Hepatocyte (in vitro differentiated cells): ENCODE data around the gene TENT5D.
"Not testable (repeated sequence)": the region's sequence is repeated elsewhere in the genome, so short reads cannot be mapped to it uniquely, and the experiment has no call there.

Experiments used
- CTCF ChIP-seq: fragments of 200-600 bp; sonication (generic); IDR thresholded peaks from 2 replicates; pipeline ENCODE4 v1.5.1; 2016; ENCODE audit warnings: antibody characterized with exemption, mild to moderate bottlenecking; ENCODE audit not compliant: poor library complexity
- EZH2phosphoT487 ChIP-seq: fragments of 200-600 bp; sonication (generic); IDR thresholded peaks from one replicate; pipeline ENCODE4 v1.6.1; 2018; ENCODE audit warnings: antibody characterized with exemption, mild to moderate bottlenecking, low read depth, moderate library complexity; ENCODE audit not compliant: unreplicated experiment, severe bottlenecking

GRCh38 chrX:80468166-80468565, 47.9 kb downstream of the TENT5D start:
- TF ChIP-seq CTCF, EZH2phosphoT487: not testable (repeated sequence)
